LoVo (cell line): ENCODE measurements around the gene LIPF.
"Not testable (repeated sequence)": the region's sequence is repeated elsewhere in the genome, so short reads cannot be mapped to it uniquely, and the experiment has no call there.

Experiments used
- DNase-seq: peaks from one replicate; pipeline ENCODE4 v3.0.0-alpha.2; 2016; ENCODE audit warnings: low spot score

Gene LIPF

DNA sequence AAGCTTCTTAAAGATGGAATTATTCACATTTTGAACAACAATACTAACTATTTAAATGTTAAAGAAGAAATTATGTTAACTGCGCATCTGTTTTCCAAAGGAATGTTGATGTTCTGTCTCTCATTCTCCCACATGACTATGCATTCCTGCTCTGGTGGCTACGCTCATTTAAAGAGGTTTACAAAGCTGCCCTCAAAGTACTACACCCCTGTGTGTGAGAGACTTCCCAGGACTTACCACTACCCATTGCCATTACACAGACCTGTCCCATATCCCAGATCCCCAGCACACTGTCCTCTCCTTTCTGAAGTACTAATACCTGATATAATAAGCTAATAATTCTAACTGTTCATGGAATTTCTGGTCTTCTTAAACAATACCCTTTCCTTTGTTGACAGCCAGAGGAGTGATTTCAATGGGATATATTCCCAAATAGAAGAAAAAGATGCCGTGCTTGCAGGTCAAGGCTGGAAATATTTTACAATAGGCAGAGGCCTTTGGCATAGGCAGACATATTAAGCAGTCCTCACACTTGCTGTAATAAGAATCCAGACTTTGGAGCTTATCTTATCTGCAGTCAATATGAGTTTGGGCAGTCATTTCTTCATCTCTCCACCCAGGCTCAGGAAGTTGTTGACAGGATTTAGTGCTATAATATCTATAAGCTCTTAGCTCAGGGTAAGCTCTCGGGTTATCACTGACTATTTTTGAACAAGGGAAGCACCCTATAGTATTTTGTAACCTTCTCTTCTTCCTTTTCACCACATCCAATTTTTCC is 12.2 kb downstream of the LIPF start:
- no peak for DNase-seq

DNA sequence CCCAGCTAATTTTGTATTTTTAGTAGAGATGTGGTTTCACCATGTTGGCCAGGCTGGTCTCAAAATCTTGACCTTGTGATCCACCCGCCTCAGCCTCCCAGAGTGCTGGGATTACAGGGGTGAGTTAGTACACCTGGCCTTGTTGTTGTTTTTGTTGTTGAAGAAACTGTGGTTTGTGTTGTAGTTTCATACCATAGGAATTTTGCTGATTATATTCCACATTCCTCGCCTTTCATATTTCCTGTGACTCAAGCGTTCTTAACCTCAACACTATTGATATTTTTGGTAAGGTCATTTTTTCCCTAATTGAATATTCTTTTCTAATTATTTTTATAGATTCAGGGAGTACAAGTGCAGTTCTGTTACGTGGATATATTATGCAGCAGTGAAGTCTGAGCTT is 16.7 kb downstream of the LIPF start:
- no peak for DNase-seq

DNA sequence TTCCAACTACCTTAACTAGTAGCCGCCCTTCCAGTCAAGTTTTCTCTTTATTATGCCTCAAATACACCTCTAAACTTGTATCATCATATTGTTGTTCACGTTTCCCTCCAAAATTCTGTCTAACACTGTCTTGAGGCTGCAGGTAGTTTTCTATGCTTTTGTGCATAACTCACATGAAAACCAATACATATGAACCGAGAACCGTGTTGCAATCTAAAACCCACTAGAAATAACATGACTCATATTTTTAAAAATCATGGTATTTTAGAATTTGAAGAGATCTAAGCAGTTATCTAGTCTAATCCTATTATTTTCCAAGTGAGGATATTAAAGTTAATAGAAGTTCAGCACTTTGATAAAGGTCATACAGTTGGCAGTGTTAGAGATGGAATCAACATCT is 18.2 kb downstream of the LIPF start:
- DNase-seq, result no peak

- peak; percentile 54 for DNase-seq
These were observed 23.7 kb downstream of the LIPF start for GRCh38 chr10:88687853-88688467.

DNA sequence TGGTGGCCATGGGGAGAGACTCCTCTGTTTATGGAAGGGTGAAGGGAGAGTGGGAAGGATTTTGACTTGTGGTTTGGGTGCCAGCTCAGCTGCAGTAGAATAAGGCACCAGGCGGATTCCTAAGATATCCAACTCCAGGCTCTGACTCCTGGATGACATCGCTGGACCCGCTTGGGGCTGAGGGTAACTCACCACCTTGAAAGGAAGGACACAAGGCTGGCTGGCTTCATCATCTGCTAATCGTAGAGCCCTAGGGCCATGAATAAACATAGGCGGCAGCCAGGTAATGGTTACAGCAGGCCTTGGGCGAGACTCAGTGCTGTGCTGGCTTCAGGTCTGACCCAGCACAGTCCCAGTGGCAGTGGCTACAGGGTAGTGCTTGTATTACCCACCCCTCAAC is 25.1 kb downstream of the LIPF start:
- DNase-seq, result no peak

GRCh38 chr10:88693392-88694020 is 29.3 kb downstream of the LIPF start:
- no peak for DNase-seq

DNA sequence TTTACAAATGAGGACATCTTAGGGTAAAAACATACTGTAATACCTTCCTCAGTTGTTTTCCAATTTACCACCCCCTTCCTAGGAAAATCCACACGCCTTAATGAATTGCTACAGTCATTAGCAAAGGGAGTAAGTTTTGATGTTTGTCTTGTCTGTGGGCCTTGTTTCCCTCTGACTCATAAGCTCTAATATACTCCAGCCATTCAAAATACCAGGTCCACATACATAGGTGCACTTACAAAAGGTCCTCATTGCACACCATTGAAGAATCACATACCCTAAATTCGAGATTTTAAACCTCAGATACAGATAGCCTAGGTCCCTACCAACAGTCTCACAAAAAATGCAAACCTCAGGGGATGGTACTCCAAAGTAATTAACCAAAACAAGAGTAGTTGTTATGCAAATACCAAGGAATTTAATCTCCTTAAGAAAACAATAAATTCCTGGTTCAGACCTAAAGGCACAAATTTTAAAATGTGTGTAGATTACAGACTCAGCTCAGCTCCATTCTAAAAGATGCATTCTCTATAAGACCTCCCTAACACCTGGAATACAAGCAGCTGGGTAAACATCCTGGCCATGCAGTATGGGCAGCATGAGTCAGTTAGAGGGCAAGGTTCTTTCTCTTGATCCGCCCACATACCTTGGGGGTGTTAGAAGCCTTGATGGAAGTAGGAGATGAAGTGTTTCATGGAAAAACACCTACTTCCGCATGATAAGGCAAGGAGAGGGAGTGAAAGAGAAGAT is 38.8 kb downstream of the LIPF start:
- peak; percentile 91 for DNase-seq

GRCh38 chr10:88705958-88706357 is 41.7 kb downstream of the LIPF start, which contains the start of gene LIPK:
Gene LIPK, plus strand, starts transcription at chr10:88706249. Its CDS starts 18,295 bp downstream, at chr10:88724544.
- DNase-seq, result no peak

- peak; percentile 84 for DNase-seq
These were observed 43.4 kb downstream of the LIPF start for GRCh38 chr10:88707429-88708155.

DNA sequence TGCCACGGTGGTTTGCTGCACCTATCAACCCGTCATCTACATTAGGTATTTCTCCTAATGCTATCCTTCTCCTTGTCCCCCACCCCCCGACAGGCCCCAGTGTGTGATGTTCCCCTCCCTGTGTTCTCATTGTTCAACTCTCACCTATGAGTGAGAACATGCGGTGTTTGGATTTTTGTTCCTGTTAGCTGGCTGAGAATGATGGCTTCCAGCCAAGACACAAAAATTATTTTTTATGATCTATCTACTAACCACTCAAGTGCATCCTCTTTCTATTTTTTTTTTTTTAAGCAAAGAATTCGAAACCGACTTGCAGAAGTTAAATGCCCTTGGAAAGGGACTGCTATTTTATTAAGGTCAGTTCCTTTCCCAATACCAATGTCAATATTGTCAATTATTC is 45.1 kb downstream of the LIPF start:
- not testable (repeated sequence) for DNase-seq

GRCh38 chr10:88715517-88715916 is 51.3 kb downstream of the LIPF start:
- no peak for DNase-seq

DNA sequence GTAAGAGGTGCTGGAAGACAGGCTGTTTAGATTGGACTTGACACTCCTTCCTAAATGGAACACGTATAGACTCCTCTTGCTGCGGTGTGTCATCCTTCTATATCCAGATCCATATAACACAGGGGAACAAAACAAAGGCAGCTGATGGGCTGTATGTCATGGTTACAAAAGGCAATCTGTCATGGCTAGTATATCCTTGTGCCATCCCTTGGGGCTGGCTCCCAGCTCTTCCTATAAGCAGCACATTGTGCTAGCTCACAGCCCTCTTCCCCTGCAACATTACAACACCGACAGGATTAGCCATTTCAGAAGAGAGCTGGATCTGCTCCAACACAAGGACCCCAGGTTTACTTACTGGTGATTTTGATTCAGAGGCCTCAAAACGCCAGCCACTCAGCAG is 57.1 kb downstream of the LIPF start:
- no peak for DNase-seq

DNA sequence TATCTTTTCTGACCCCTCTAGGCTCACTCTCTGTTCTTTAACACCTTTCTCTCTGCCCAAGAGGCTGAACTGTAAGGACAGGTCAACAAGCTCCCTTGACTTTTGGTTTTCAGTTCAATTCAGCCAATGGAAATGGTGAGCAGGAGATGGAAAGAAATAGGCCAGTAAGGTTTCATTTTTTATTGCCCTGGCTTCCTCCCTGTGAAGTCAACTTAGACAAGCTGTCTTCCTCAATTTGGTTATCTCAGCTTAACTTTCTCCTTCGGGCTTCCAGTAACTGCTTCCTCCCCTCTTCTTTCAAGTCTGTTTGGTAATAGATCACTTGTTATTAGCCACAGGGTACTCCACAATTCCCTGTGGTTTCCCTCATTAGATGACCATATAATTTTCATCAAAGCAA is 61.6 kb downstream of the LIPF start:
- DNase-seq, result no peak

DNA sequence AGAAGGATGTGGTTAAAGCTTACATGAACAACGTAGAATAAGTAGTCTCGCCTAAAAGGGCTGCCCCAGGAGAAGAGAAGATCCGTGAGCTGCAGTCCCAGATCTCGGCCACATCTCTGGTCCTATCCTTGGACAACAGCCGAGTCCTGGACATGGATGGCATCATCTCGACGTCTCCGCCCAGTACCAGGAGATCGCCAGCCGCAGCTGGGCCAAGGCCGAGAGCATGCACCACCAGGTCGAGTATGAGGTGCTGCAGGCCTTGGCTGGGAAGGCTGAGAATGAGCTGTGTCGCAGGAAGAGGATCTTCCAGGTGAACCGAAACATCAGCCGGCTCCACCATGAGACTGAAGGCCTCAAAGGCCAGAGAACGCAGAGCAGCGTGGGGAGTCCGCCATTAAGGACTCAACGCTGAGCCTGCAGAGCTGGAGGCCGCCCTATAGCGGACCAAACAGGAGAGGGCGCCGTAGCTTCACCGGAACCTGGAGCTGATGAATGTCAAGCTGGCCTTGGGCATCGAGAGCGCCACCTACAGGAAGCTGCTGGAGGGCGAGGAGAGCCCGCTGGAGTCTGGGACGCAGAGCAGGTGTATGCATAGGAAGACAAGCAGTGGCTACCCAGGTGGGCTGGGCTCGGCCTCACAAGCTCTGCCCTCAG is 64.0 kb downstream of the LIPF start:
- DNase-seq, result no peak
